Activated CD4-positive, alpha-beta T cell treated with anti-CD3 and anti-CD28 coated beads, Interleukin-2, amount 50 U/mL, for 24 hours (primary cell): ENCODE results near the gene TAF1B.

Source experiments
- DNase-seq, 2 donors: peaks; one replicate each; pipeline ENCODE4 v3.0.0-alpha.2; 2020; ENCODE audit warnings: low read depth in 1 of 2, low spot score in 1 of 2

Gene TAF1B

DNA sequence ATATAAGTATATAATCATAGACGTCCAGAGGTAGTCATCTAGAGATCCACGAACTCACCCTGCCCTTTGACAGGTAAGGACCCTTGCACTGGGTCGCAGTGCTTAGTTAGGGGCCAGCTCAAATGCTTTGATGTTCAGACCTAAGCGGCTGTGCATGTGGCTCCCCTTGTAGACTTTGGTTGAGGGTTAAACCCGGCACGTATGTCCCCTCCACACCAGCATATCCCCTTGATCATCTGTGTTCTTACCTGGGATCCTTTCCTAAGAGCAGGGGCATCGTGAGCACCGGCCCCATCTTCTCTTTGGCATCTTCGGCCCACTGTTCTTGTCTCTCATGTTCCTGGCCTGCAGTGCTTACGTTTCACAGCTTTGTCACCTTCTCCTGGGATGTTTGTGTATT, 139.6 kb downstream of the TAF1B start:
- DNase-seq, result no peak

- no peak for DNase-seq
Observed at GRCh38 chr2:9983401-9984216, 140.3 kb downstream of the TAF1B start.
